Stimulated activated CD4-positive, alpha-beta T cell treated with anti-CD3 and anti-CD28 coated beads, Interleukin-15, amount 100 ng/mL, for 24 hours (primary cell): ENCODE data around the gene ANKRD62.
"Not testable (repeated sequence)": the region's sequence is repeated elsewhere in the genome, so short reads cannot be mapped to it uniquely, and the experiment has no call there.

Source experiments
- DNase-seq: peaks from one replicate; pipeline ENCODE4 v3.0.0-alpha.2; 2020

ANKRD62 gene

DNA sequence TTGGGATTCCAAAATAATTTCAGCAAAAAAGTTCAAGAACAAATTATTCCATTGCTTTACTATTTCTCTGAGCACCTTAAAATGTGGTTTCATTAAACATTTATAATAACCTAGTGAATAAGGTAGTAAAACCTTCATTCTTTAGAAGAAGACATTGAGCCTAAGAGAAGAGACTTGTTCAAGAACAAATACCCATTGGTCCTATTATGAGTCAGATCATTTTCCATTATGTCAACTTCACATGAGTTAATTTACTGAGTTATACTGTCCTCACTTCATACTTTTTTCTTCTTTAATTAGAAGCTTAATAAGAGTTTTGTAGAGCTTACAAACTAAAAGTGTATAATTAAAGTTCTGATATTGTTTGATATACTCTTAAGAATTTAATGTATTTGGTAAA lies 5.5 kb downstream of the ANKRD62 start:
- DNase-seq, result no peak

DNA sequence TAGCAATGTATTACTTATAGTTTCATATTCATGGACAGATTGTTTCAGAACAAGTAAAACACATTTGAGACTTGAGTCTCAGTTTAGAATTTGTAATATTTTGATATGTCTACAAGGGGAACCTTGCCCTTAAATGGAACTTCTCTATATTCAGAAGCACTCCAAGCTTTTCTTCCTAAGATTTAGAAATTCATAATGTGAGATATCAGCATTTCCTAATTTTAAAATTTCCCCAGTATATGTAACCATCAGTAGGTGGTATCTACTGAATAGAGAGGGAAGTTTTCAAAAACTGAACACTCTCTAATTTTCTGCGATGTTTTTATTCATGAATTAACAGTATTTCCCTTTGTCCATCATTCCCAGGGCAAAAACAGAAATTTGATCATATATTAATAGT lies 7.6 kb downstream of the ANKRD62 start:
- no peak for DNase-seq

DNA sequence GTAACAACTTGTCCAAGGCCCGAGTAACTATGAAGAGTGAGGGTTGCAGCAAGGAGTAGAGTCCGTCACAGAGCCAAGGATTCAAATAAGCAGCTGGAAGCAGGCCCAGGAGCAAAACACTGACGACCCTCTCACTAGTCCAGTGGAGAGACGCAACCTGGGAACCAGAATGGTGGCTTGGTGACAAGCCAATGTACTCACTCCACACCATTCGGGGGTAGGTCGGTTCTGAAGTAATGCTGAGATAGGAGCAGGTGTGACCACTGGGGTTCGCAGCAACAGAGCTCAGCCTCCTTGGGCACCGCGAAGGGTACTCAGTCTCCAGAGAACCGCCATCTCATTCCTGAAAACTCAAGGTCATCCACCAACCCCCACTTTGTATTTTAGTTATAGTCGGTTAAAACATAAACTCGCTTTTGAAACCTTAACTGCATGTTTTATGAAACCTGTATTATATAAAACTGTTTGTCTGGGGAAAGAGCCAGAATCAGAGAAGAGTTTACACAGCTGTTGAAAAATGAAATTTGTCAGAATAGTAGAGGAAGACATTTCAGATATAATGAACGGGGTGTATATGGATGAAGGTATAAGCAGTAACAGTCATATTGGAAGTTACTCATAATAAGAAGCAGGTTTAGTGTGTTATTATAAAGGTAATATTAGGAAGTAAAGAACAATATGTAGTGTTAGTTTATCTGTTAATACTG lies 8.6 kb downstream of the ANKRD62 start:
- no peak for DNase-seq

DNA sequence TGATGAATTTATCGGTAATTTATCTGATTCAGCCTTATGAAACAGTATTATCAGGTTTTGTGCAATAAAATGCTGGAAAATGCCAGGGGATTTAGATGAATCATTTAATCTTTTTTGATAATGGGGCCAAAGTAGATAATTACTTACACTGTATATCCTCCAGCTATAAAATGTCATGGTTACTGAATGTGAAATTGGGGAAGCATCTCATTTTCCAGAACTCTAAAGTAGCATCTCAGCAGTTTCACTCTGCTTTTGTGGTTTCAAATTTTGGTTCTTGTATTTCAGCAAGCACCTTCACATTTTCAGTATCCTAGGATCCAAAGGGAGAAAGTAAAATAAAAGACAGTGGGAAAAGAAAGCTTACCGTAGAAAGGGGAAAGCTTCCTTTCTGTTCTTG lies 12.8 kb downstream of the ANKRD62 start:
- DNase-seq, result no peak

DNA sequence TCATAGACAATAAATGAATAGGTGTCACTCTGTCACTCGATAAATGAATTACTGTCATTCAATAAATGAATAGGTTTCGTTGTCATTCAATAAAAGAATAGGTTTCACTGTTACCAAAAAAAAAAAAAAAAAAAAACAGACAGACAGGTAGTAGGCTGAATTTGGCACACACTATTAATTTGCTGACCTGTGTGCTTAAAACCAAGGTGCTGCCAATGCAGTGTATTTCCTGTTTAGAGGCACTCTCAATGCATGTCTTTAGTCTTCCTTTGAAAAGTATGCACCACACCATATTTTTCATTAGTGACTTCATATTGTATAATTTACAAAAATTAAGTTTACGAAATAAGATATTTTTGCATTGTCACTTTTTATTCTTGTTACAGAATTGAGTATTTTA lies 16.2 kb downstream of the ANKRD62 start:
- no peak for DNase-seq

DNA sequence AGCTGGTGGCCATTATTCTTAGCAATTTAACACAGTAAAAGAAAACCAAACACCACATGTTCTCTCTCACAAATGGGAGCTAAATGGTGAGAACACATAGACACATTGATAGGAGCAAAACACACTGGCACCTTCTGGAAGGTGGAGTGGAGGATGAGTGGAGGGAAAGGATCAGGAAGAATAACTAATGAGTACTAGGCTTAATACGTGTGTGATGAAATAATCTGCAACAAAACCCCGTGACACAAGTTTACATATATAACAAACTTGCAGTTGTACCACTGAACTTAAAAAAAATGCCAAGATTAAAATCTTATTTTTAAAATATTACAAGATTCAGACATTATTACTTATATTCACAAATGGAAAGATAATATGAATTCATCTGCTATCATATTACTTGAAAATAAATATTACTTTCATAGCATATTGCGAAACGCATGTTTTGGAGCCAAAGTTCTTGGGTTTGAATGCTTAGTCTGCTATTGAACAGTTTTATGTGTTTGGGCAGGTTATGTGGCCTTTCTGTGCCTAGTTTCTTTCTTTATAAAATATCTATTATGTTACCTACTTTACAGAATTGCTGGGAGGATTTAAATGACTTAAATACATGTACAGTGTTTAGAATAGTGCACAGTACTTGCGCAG lies 20.5 kb downstream of the ANKRD62 start:
- no peak for DNase-seq

DNA sequence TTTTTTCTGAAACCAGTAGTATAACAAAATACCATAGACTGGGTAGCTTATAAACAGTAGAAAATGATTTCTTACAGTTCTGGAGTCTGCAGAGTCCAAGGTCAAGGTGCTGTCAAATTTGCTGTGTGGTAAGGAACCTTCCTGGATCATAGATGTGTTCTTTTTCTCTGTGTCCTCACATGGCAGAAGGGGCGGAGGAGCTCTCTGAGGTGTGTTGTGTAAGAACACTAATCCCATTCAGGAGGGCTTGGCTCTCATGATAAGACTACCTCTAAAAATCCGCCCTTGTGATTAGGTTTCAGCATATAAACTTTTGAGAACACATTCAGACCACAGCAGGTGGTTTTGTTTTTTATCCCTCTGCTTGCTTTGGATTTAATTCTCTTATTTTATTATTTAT lies 25.7 kb downstream of the ANKRD62 start:
- DNase-seq, result no peak

DNA sequence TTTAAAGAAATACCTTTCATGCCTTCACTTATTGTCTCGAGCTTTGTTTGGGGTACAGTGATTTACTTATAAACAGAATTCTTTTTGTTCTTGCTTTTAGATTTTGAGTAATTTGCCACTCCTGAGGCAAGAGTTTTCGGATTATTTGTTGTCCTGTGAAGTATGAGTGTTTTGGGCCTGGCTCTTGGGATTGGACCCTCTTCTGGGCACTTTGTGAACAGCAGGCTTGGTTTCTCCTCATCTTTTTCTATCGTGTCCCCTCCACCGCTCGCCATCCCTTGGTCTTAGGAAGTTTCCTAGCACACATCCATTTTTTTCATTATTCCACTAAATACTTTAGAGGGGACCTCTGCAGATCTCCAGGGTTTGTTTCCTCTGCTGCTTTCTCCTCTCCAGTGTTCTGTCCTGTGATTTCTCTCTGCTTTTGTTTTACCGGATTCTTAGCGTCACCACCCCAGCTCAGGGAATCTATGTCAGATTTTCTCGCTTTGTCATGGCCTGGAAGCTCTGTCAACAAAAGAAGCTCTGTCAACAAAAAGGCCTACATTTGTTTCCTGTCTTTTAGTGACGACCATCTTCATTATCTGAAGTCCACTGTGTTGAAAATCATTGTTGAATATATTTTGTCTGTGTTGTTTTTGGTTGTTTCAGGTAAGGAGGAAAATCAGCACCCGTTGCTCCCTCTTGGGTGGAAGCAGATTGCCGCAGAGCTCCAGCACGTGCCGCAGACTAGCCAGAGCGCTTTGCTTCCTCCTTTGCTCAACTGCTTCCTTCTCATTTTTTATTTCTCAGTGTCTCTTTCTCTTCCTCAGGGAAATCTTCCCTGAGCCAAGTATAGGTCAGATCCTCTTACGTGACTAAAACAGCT lies 27.8 kb downstream of the ANKRD62 start:
- no peak for DNase-seq

DNA sequence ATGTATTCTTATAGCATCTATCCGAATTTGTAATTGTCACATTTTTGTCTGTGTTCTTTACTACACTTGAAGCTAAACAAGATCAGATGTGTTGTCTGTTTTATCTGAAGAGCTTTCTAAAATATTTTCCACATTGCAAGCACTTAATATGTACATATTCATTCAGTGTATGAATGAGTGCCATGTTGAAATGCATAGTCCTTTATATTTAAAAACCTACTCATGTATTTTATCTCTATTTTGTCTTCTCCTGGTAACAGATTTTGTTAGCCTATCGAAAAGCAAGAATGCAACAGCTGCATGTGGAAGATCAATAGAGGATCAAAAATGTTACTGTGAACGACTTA lies 28.4 kb downstream of the ANKRD62 start:
- not testable (repeated sequence) for DNase-seq

DNA sequence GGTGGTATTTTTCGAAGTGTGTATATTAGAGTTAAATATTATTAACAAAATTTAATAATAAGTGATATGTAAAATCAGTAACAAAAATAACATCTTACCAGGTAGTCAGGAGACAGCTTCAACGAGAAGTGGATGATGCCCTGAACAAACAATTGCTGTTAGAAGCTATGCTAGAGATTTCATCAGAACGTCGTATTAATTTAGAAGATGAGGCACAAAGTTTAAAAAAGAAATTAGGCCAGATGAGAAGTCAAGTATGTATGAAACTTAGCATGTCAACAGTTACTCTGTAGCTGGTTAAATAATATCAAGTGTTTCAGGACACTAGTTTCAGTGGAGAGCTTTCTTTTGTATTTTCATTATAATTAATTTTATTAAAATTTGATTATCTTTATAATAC lies 34.0 kb downstream of the ANKRD62 start:
- DNase-seq, result not testable (repeated sequence)

DNA sequence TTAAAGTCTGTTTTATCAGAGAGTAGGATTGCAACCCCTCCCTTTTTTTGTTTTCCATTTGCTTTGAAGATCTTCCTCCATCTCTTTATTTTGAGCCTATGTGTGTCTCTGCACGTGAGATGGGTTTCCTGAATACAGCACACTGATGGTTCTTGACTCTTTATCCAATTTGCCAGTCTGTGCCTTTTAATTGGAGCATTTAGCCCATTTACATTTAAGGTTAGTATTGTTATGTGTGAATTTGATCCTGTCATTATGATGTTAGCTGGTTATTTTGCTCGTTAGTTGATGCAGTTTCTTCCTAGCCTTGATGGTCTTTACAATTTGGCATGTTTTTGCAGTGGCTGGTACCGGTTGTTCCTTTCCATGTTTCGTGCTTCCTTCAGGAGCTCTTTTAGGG lies 45.2 kb downstream of the ANKRD62 start:
- not testable (repeated sequence) for DNase-seq

DNA sequence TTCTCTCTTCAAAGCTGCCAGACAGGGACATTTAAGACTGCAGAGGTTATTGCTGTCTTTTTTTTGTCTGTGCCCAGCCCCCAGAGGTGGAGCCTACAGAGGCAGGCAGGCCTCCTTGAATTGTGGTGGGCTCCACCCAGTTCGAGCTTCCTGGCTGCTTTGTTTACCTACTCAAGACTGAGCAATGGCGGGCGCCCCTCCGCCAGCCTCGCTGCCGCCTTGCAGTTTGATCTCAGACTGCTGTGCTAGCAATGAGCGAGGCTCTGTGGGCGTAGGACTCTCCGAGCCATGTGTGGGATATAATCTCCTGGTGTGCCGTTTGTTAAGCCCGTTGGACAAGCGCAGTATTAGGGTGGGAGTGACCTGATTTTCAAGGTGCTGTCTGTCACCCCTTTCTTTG lies 47.2 kb downstream of the ANKRD62 start:
- DNase-seq, result not testable (repeated sequence)

DNA sequence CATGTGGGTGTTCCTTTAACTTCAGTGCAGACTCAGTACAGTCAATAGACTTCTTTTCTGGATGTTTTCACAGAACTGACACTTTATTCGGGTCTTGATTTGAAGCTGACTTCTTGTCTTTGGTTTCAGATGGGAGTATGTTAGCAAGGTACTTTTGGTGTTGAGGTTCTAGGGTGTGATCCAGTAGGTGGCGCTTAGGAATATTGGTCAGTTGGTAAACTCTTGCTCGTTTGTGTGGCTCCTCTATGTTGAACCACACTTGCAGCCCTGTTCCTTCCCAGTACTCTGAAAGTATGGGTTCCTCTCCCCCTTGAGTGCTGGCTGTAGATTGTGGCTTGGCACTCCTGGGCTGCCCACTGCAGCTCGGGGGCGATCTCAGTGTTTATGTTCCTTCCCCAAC lies 48.1 kb downstream of the ANKRD62 start:
- DNase-seq, result not testable (repeated sequence)

DNA sequence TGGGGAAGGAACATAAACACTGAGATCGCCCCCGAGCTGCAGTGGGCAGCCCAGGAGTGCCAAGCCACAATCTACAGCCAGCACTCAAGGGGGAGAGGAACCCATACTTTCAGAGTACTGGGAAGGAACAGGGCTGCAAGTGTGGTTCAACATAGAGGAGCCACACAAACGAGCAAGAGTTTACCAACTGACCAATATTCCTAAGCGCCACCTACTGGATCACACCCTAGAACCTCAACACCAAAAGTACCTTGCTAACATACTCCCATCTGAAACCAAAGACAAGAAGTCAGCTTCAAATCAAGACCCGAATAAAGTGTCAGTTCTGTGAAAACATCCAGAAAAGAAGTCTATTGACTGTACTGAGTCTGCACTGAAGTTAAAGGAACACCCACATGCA lies 55.8 kb downstream of the ANKRD62 start:
- DNase-seq, result not testable (repeated sequence)

DNA sequence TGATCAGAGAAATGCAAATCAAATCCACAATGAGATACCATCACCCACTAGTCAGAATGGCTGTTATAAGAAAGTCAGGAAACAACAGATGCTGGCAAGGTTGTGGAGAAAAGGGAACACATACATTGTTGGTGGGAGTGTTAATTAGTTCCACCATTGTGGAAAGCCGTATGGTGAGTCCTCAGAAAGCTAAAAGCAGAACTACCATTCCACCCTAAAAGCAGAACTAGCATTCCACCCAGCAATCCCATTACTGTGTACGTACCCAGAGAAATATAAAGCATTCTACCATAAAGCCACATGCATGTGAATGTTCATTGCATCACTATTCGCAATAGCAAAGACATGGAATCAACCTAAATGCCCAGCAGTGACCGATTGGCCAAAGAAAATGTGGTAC lies 60.7 kb downstream of the ANKRD62 start:
- DNase-seq, result no peak

DNA sequence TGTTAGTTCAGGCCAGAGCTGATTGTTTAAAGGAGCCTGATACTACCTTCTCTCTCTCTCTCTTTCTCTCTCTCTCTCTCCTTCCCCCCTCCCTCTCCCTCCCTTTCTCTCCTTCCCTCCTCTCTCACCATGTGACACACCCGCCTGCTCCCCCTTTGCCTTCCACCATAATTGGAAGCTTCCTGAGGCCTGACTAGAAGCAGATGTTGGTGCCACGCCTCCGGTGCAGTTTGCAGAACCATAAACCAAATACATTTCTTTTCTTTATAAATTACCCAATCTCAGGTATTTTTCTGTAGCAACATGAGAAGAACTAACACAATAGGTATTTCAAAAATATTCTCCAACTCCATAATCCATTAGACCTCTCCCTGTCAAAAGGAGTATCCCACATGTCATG lies 62.4 kb downstream of the ANKRD62 start:
- DNase-seq, result no peak

DNA sequence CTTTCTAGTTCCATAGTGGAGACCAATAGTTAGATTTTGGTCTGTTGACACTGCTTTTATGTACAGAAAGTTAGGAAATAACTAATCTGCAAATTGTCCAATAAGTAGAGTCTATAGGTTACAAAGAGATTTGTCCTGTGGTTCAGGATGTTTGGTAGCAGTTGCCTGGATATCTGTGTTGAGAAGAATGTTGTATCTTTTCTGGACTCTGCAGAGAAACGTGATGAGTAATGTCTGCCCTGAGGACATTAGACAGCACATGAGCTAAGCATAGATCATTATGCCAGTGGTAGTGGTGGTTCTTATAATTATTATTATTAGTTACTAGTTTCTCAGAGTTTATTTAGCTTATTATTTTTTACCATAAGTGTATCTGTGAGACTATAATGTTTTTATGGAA lies 65.8 kb downstream of the ANKRD62 start:
- no peak for DNase-seq

DNA sequence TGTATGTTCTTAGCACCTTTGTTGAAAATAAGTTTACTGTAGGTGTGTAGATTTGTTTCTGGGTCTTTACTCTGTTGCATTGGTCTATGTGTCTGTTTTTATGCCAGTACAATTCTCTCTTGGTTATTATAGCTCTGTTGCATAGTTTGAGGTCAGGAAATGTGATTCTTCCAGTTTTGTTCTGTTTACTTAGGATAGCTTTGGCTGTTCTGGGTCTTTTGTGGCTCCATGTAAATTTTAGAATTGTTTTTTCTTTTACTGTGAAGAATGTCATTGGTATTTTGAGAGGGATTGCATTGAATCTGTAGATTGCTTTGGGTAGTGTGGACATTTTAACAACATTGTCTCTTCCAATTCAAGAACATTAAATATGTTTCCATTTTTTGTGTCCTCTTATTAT lies 69.1 kb downstream of the ANKRD62 start:
- DNase-seq, result no peak

DNA sequence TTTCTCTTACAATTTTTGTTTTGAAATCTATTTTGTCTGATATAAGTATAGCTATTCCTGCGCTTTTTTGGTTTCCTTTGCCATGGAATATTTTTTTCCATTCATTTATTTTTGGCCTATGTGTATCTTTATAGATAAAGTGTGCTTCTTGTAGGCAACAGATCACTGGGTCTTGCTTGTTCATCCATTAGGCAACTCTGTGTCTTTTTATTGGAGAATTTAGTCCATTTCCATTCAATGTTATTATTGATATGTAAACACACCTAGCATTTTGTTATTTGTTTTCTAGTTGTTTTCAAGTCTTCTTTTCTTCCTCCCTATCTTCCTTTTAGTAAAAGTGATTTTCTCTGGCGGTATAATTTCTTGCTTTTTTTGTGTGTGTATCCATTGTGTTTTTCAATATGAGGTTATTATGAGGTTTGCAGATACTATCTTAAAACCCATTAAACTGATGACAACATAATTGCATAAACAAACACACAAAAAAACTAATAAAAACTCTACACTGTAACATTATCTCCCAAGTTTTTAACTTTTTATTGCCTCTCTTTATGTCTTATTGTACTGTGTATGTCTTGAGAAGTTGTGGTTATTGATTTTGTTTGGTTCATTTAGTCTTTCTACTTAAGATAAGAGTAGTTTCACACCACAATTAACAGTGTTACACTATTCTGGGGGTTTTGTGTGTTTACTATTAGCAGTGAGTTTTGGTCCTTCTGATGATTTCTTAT lies 71.6 kb downstream of the ANKRD62 start:
- no peak for DNase-seq
